Measurements from ENCODE around the gene DNAH9. TPM values are rescaled to one million over a fixed set of nuclear protein-coding genes. Genes with fewer than 3 reads are reported as not detected.

The DNAH9 gene
- total RNA-seq, 3 donors from 2014 or later (not counting 1 experiment from before 2014, with no cell fraction given), result not detected

DNA sequence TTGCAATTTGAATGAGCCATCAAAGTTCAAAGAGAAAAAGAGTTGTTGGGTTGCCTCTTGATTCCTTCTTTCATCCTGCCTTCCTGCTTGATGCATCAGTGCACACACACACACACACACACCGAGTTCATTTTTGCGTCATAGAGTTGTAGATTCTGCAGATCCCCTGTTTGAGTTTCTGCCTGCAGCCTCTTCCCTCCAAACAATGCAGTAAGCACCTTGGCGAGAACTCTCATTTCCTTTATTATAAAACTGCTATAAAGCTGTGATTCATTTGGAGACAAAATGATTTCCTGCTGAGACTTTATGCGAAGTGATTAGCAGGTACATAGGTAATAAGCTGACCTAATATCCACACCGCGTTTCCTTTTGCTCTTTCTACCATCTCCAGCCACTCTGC is 26.7 kb downstream of the DNAH9 start:
- Mint-ChIP-seq H3K27me3 (ENCODE audit: low read depth in 2 of 2) (no peaks in the 10 kb centered on the region), H3K4me1 (no peaks in the 10 kb centered on the region), H3K27ac (no peak overlapping the region), H3K9me3 (peaks cover 5 to 10% of the 10 kb centered on the region in 2 donors), H3K36me3 (no peaks in the 10 kb centered on the region), H3K4me3 (no peak overlapping the region)
- H3K9me3 ChIP-seq (ENCODE audit: control insufficient read depth, insufficient read depth, low read length), result no peaks in the 10 kb centered on the region
- DNase-seq, result no peak
- TF ChIP-seq, protein P1, sequence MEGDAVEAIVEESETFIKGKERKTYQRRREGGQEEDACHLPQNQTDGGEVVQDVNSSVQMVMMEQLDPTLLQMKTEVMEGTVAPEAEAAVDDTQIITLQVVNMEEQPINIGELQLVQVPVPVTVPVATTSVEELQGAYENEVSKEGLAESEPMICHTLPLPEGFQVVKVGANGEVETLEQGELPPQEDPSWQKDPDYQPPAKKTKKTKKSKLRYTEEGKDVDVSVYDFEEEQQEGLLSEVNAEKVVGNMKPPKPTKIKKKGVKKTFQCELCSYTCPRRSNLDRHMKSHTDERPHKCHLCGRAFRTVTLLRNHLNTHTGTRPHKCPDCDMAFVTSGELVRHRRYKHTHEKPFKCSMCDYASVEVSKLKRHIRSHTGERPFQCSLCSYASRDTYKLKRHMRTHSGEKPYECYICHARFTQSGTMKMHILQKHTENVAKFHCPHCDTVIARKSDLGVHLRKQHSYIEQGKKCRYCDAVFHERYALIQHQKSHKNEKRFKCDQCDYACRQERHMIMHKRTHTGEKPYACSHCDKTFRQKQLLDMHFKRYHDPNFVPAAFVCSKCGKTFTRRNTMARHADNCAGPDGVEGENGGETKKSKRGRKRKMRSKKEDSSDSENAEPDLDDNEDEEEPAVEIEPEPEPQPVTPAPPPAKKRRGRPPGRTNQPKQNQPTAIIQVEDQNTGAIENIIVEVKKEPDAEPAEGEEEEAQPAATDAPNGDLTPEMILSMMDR (IDR thresholded peaks at IDR 0.05), result no peak
- H3K4me3 ChIP-seq (ENCODE audit: low read length), result no peak overlapping the region
- no peak for ATAC-seq
- intact Hi-C loops (cut with micrococcal nuclease), result no loop called here
- H3K27ac ChIP-seq (ENCODE audit: low read length), result no peak overlapping the region
- 79% methylated on average over 6 of the region's 6 CpGs for WGBS (ENCODE audit: insufficient coverage)
- H3K27me3 ChIP-seq (ENCODE audit: control insufficient read depth, insufficient read depth, low read length), result no peaks in the 10 kb centered on the region
- no peaks in the 10 kb centered on the region for H3K36me3 ChIP-seq (ENCODE audit: control insufficient read depth, insufficient read depth, low read length)
- no peaks in the 10 kb centered on the region for H3K4me1 ChIP-seq (ENCODE audit: control insufficient read depth, insufficient read depth, low read length)

DNA sequence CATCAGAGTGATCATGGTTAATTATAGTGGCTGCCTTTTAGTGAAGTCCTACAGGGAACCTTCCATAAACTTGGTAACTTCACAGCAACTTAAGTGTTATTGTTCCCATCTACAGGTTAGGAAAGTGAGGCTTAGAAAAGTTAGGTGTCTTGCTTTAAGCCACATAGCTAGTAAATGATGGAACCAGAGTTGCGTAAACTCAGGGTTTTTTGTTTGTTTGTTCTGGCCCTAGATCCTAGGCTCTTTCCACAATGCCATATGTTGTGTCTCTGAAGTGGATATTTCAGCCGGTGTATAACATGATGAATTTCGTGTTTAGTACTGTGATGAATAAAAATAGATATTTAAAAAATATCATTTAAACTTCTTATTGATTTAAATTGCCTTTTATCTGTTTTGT is 27.6 kb downstream of the DNAH9 start:
- Histone ChIP-seq H3K27ac (ENCODE audit: low read length) (no peak overlapping the region), H3K36me3 (ENCODE audit: control insufficient read depth, insufficient read depth, low read length) (no peaks in the 10 kb centered on the region), H3K4me3 (ENCODE audit: low read length) (no peak overlapping the region), H3K9me3 (ENCODE audit: control insufficient read depth, insufficient read depth, low read length) (no peaks in the 10 kb centered on the region), H3K27me3 (ENCODE audit: control insufficient read depth, insufficient read depth, low read length) (no peaks in the 10 kb centered on the region), H3K4me1 (ENCODE audit: control insufficient read depth, insufficient read depth, low read length) (no peaks in the 10 kb centered on the region)
- no peak overlapping the region for H3K4me3 Mint-ChIP-seq
- no peaks in the 10 kb centered on the region for H3K36me3 Mint-ChIP-seq
- 83% methylated on average over 1 of the region's 3 CpGs for WGBS (ENCODE audit: insufficient coverage)
- intact Hi-C loops (cut with micrococcal nuclease), result no loop called here
- H3K9me3 Mint-ChIP-seq, result peaks cover 3 to 10% of the 10 kb centered on the region in 2 donors
- ATAC-seq, result no peak
- no peak for DNase-seq
- H3K4me1 Mint-ChIP-seq, result no peaks in the 10 kb centered on the region
- no peak overlapping the region for H3K27ac Mint-ChIP-seq
- TF ChIP-seq, protein P1 (IDR thresholded peaks at IDR 0.05), result no peak
- no peaks in the 10 kb centered on the region for H3K27me3 Mint-ChIP-seq (ENCODE audit: low read depth in 2 of 2)

DNA sequence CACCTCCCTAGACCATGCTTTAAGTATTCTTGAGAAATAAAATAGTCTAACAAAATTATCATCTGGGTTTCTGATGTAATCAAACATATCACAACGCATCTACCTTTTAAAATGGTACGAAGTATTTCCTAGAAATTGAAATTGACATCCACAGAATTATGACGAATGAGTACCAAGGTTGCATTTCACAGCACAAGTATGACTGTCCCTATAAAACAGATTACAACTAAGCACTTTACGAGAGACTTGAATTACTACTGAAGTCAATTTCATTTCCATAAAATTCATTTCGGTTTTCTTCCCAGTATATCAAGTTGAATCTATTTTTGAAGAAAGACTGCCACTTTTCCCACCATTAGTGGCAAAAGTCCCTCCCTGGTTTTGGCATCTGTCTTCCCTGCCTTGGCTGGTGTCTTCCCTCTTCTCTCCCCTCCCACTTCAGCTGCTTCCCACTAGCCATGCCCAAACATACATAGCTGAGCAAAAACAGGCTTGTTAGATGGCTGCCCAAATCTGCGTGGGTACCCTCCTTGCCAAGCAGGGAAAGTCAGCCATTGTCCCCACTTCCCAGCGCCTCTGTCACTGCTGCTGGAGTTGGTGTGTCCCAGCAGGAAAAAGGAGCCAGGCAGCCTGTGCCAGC is 29.2 kb downstream of the DNAH9 start:
- Histone ChIP-seq H3K36me3 (ENCODE audit: control insufficient read depth, insufficient read depth, low read length) (no peaks in the 10 kb centered on the region), H3K27me3 (ENCODE audit: control insufficient read depth, insufficient read depth, low read length) (no peaks in the 10 kb centered on the region), H3K4me3 (ENCODE audit: low read length) (no peak overlapping the region), H3K9me3 (ENCODE audit: control insufficient read depth, insufficient read depth, low read length) (no peaks in the 10 kb centered on the region), H3K27ac (ENCODE audit: low read length) (no peak overlapping the region), H3K4me1 (ENCODE audit: control insufficient read depth, insufficient read depth, low read length) (no peaks in the 10 kb centered on the region)
- Mint-ChIP-seq H3K9me3 (peaks cover 7 to 9% of the 10 kb centered on the region in 2 donors), H3K4me3 (no peak overlapping the region), H3K36me3 (no peaks in the 10 kb centered on the region), H3K27me3 (ENCODE audit: low read depth in 2 of 2) (no peaks in the 10 kb centered on the region), H3K4me1 (no peaks in the 10 kb centered on the region), H3K27ac (no peak overlapping the region)
- ATAC-seq (no peak), DNase-seq (no peak)
- 89% methylated on average over 7 of the region's 7 CpGs for WGBS (ENCODE audit: insufficient coverage)
- TF ChIP-seq, protein P1 (IDR thresholded peaks at IDR 0.05), result no peak
- intact Hi-C loops (cut with micrococcal nuclease), result no loop called here

DNA sequence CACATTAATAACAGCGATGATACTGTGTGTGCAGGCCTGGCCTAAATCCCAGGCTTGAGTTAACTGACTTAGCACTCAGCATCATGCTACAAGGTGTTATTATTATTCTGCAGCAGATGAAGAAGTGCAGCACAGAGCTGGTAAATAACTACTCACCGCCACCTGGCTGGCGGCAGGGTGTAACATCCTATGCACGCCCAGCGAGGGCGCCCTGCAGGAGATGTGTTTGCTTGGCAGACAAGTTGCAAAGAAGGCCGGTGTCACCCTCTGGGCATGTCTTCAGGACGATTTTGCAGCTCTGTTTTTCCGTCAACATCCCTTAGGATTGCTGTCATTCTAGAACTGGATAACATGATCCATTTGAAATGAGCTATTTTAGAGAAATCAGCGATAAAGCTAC is 30.1 kb downstream of the DNAH9 start:
- no peaks in the 10 kb centered on the region for H3K36me3 ChIP-seq (ENCODE audit: control insufficient read depth, insufficient read depth, low read length)
- Mint-ChIP-seq H3K9me3 (peaks cover 6 to 11% of the 10 kb centered on the region in 2 donors), H3K4me1 (no peaks in the 10 kb centered on the region), H3K27ac (no peak overlapping the region), H3K4me3 (no peak overlapping the region), H3K36me3 (no peaks in the 10 kb centered on the region), H3K27me3 (ENCODE audit: low read depth in 2 of 2) (no peaks in the 10 kb centered on the region)
- TF ChIP-seq, protein P1 (IDR thresholded peaks at IDR 0.05), result no peak
- DNase-seq, result no peak
- no peaks in the 10 kb centered on the region for H3K9me3 ChIP-seq (ENCODE audit: control insufficient read depth, insufficient read depth, low read length)
- H3K27me3 ChIP-seq (ENCODE audit: control insufficient read depth, insufficient read depth, low read length), result no peaks in the 10 kb centered on the region
- H3K4me1 ChIP-seq (ENCODE audit: control insufficient read depth, insufficient read depth, low read length), result no peaks in the 10 kb centered on the region
- intact Hi-C loops (cut with micrococcal nuclease), result no loop called here
- H3K4me3 ChIP-seq (ENCODE audit: low read length), result no peak overlapping the region
- H3K27ac ChIP-seq (ENCODE audit: low read length), result no peak overlapping the region
- no peak for ATAC-seq
- WGBS (ENCODE audit: insufficient coverage), result 32% methylated on average over 9 of the region's 10 CpGs

Data from natural killer cell (primary cell).